Stimulated activated CD4-positive, alpha-beta T cell treated with anti-CD3 and anti-CD28 coated beads, Interleukin-4, amount 100 ng/mL, for 1 hour (primary cell): ENCODE measurements around the gene TAF4.

Experiments
- DNase-seq: peaks from one replicate; pipeline ENCODE4 v3.0.0-alpha.2; 2020

TAF4 gene

DNA sequence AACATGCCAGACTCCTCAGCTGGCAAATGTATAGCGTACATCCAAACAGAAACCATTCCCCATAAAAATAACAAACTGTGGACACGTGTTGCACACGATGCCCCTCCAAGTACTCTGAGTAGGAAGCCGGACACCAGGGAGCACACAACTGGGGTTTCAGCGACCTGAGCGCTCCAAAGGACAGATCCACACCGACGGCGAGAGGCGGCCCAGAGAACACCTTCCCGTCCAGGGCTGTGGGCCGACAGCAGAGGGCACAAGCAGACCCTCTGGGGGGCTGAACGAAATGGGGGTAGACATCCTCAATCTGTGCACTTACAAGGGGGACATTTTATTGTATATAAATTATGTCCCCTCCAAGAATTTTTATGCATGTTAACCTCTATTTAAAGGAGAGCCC is 24.7 kb downstream of the TAF4 start:
- no peak for DNase-seq

- no peak for DNase-seq
These were observed 25.2 kb downstream of the TAF4 start for GRCh38 chr20:62040381-62040922.

GRCh38 chr20:62039738-62040137 is 25.9 kb downstream of the TAF4 start:
- no peak for DNase-seq

DNA sequence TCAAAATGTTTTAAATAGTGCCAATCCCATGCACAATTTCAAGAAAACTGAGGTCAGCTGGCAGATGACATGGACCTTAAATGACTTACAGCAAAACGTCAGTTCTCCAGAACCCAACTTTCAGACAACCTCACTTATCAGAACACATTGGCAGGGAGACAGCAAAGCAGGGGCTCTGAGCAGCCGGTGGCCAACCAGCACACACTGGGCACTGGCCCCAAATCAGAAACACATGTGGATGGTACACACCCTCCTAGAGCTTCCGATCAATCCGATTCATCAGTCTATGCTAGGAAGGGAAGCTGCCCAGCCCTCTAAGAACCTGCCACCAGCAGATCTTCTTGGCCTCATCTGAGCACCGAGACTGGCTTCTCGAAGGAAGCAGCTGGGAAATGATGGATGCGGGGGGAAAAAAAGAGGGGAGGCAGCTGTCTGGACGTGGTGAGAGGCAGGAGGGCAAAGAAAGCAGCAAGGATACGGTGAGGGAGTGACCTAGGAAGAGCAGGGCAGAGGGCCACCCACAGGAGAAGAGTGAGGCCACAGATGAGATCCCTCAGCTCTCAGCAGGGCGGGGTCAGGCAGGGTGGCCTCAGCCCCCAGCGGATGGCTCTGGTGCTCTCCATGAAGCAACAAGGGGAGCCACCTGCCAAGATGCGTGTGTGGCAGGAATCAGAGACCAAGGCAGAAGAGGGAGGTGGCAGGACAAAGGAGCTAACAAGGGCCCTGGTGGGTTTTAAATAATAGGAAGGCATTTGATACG is 32.9 kb downstream of the TAF4 start:
- no peak for DNase-seq

- DNase-seq = no peak
These were observed 34.1 kb downstream of the TAF4 start for GRCh38 chr20:62031462-62032092.

- peak; percentile 9 for DNase-seq
These were observed 34.7 kb downstream of the TAF4 start for GRCh38 chr20:62030834-62031434.

- DNase-seq = no peak
These were observed 35.3 kb downstream of the TAF4 start for GRCh38 chr20:62030357-62030756.

DNA sequence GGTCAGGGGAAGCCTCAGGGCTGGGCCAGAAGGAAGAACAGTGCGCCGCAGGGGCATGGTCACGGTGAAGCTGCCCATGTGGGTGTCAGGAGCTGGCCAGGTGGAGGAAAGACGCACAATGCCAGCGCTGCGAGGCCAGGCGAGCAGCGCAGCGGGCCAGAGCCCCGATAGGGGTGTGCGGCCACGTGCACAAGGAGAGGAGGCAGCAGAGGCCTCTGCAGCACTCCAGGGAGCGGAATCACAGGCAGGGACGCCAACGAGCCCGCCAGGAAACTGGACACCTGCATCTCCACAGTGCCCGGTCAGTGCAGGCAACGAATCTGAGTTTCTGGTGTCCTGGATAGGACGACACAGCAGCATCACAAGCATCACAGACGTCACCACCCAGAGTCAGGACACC is 35.7 kb downstream of the TAF4 start:
- DNase-seq = no peak

- no peak for DNase-seq
These were observed 36.4 kb downstream of the TAF4 start for GRCh38 chr20:62029296-62029695.

DNA sequence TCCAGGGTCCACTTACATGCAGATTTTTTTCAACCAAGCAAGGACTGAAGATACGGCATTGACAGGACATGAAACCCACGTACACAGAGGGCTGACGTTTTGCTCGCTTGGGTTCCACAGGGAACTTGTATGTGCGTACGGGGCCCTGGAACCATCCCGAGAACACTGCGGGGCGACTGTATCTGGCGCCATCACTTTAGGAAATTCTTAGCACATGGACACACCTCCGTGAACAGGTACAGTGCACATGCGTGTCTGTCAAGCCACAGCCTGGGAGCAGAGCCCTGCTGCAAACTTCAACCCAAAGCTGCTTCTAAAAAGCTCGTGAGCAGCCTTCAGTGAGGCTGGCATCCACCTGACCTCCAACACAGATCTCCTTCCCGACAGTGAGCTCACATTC is 37.3 kb downstream of the TAF4 start:
- DNase-seq = no peak

DNA sequence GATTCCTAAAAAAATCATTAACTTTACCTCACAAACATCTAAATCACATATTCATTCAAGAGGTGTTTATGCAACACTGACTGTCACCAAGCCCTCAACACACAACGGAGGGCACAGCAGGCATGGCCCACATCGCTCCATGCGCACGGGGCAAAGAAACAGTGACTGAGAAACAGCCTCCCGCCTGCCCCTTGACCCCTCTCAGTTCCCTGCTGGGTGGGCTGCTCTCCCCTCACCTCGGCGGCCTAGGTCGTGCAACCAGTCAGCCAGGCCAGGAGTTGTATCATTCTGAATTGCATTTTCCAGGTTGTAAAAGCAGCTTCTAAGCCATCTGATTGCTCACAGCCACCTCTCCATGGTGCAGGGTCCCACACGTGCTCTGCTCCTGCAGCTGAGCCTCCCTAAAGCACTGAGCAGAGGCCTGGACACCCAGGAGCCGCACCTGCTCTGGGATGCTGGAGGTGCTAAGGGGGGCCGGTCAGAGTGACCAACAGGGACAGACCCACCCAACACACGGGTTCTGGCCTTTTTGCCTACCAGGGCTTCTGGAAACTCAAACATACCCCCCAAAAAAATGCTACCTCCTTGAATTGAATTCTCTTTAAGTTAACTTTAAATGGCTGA is 37.9 kb downstream of the TAF4 start:
- no peak for DNase-seq

GRCh38 chr20:62027116-62027515 is 38.6 kb downstream of the TAF4 start:
- no peak for DNase-seq

DNA sequence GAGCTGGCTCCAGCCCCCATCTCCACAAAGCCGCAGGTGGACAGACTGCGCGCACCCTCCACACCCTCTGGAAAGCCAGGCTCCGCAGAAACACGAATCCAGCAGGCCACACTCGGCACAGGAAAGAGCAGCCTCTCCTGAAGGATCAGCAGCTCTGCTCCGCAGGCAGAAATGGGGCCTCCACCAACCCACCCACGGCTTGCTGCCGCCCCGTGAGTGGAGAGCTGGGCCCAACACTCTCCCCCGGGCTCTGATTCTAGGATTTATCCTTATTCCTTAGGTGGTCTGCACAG is 39.2 kb downstream of the TAF4 start:
- no peak for DNase-seq

- DNase-seq = no peak
These were observed 39.7 kb downstream of the TAF4 start for GRCh38 chr20:62025832-62026563.

DNA sequence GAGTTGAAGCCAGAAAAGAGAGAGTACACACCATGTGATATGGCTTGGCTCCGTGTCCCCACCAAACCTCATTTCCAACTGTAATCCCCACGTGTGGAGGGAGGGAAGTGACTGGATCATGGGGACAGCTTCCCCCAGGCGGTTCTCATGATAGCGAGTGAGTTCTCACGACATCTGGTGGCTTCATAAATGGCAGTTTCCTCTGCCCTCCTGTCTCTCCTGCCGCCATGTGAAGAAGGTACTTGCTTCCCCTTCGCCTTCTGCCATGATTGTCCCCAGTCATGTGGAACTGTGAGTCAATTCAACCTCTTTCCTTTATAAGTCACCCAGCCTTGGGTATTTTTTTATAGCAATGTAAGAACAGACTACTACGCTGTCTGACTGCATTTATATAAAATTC is 40.3 kb downstream of the TAF4 start:
- DNase-seq = no peak

DNA sequence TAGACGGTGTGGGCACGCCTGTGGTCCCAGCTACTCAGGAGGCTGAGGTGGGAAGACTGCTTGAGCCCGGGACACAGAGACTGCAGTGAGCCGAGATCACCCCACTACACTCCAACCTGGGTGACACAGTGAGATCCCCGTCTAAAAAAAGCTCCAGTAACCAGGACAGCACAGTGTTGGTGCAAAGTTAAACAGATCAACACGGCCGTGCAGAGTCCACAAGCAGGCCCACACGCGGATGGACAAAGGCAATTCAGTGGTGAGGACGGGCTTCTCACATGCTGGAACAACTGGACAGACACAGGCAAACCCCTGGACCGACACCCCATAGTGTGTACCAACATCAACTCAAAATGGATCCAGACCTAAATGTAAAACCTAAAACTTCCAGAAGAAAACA is 41.7 kb downstream of the TAF4 start:
- no peak for DNase-seq

DNA sequence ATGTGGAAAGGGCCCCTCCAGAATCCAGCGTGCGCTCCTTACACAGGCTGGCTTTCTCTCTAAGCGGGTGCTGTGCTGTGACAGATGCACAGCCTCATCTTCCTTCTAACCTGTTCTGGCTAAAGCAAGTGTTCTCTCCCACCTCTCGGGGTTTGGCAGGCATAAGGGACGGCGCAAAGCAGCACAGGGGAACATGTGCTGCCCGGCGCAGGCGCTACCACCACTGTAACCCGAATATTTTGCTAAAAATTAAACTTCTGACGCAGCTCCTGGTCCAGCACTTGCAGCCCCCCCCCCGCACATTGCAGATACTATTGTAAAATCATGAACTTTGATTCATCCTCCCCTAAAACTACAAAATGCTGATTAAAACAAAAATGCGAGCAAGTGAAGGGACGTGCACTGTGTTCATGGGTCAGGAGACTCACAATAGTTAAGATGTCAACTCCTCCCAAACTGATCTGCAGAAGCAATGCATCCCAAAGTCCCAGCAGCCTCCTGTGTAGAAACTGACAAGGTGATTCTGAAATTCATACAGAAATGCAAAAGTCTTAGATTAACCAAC is 43.0 kb downstream of the TAF4 start:
- no peak for DNase-seq

DNA sequence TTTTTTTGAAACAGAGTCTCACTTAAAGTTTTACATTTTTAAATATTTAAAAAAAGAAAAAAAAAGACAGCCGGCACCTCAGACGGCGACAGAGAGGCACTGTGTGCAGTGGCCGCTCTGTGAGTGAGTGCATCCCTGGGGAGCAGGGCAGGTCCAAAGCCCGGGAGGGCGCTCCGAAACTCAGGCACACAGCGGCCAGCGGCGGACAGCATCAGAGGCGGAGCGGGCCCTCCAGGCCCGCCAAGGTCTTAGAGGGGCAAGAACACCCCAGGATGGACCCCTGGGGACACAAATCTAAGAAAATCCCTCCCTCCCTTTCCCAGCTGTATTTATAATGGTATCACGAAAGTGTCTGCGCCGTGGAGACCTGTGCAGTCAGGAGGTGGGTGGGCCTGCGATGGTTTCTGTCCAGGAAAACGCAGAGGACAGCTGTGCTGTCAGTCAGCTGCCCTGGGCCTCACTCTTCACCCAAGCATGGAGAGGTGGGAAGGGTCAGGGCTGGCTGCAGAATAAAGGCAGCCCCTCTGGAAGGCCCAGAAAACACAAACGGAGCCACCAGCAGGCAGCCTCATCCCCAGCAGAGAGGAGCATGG is 43.8 kb downstream of the TAF4 start:
- no peak for DNase-seq

DNA sequence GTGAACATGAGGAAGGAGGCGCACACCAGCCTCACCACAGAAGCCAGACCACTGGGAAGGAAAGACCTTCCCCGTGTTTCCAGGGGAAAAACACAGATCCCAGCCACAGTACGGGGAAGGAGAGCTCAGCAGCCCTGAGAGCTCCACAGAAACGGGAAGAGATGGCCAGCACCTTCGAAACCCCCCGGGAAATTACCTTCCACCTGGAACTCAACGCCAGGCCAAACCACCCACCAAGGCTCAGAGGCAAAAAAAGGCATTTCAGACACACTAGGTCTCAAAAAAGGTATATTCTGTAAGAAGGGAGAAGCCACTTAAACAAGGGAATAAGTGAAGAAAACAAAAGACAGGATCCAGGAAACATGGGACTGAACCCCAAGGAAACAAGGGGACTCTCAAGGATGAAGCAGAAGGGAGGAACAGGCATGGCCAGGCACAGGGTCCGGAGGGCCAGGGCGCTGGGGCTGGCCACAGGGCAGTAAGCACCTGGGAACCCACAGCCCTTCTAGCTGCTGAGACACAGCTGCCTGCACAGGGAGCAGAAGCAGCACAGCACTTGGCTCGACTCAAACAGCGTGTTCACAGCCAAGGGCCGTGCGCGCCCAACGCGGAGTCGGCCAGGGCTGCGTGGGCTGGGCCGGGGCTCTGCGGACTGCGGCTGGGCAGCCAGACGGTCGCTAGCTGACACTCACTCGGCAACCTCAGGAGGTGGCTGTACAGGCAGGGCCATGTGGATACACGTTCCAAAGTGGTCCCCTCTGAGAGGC is 44.6 kb downstream of the TAF4 start:
- DNase-seq = no peak

- DNase-seq = no peak
These were observed 45.7 kb downstream of the TAF4 start for GRCh38 chr20:62019881-62020492.

DNA sequence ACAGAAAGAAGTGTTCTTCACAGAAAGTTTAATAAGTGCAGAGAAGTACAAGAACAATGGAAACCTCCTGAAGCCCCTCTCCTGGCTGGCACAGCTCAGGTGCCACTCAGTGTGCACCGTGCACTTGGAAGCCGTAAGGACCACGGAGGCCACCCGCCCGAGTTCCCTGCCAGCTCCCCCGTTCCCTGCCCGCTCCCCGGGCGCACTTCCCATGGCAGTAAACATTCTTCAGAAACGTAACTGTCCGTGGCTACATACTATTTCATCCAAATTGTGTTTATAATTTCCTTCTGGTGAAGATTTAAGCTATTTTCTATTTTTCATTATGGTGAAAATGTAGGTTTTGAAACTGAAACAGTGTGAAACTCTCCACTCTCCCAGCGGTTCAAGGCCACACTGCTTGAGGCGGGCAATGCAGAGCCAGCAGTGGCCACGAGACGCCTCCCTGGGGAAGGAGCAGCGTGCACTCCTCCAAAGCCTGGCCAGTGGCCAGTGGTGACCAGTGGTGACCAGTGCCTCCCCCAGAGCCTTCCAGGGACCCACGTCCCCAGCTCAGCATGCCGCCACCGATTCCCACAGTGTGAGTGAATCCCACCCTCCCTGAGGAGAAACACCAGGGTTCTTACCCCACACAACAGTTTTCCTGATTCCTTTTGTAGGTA is 46.4 kb downstream of the TAF4 start:
- DNase-seq = no peak
